ENCODE data around the gene ID3. TPM values are rescaled to one million over a fixed set of nuclear protein-coding genes. Genes with fewer than 3 reads are reported as not detected.

Gene ID3
- polyA plus RNA-seq, 1 of the 3 experiments (the other 2 are of a cell fraction): 504 TPM

GRCh38 chr1:23597635-23598388, 38.5 kb upstream of the ID3 start (continued):
- TF ChIP-seq REST (IDR thresholded peaks at IDR 0.05; ENCODE audit: low read depth, low read length) (no peak), ZBTB33 (IDR thresholded peaks at IDR 0.05; ENCODE audit: borderline replicate concordance, low read depth) (no peak), RCOR1 (IDR thresholded peaks at IDR 0.05; ENCODE audit: low read length) (no peak), GABPA (IDR thresholded peaks at IDR 0.05; ENCODE audit: low read depth) (no peak), GATA2 (CRISPR knock-in tag; IDR thresholded peaks at IDR 0.05) (no peak), TAF1 (IDR thresholded peaks at IDR 0.05; ENCODE audit: borderline replicate concordance, low read depth, low read length) (no peak), FOXM1 (IDR thresholded peaks at IDR 0.05; ENCODE audit: low read depth) (no peak), CHD2 (IDR thresholded peaks at IDR 0.05; ENCODE audit: low read length, partially characterized antibody) (no peak), EZH2phosphoT487 (IDR thresholded peaks at IDR 0.05; ENCODE audit: borderline replicate concordance, low read depth) (no peak), EP300 (IDR thresholded peaks at IDR 0.05; ENCODE audit: borderline replicate concordance in 1 of 2, low read depth in 1 of 2, low read length in 1 of 2) (no peak)
- TF ChIP-seq, protein P1, sequence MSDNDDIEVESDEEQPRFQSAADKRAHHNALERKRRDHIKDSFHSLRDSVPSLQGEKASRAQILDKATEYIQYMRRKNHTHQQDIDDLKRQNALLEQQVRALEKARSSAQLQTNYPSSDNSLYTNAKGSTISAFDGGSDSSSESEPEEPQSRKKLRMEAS (IDR thresholded peaks at IDR 0.05; ENCODE audit: low read depth): no peak
